GM18868 (cell line): ENCODE measurements around the gene B3GALT4.

ENCODE experiments used
- ATAC-seq: cut with Tn5 transposase; IDR thresholded peaks from one replicate; pipeline ENCODE4 v1.9.1; 2021; ENCODE audit warnings: mild to moderate bottlenecking, moderate library complexity; ENCODE audit not compliant: unreplicated experiment

Gene B3GALT4

DNA sequence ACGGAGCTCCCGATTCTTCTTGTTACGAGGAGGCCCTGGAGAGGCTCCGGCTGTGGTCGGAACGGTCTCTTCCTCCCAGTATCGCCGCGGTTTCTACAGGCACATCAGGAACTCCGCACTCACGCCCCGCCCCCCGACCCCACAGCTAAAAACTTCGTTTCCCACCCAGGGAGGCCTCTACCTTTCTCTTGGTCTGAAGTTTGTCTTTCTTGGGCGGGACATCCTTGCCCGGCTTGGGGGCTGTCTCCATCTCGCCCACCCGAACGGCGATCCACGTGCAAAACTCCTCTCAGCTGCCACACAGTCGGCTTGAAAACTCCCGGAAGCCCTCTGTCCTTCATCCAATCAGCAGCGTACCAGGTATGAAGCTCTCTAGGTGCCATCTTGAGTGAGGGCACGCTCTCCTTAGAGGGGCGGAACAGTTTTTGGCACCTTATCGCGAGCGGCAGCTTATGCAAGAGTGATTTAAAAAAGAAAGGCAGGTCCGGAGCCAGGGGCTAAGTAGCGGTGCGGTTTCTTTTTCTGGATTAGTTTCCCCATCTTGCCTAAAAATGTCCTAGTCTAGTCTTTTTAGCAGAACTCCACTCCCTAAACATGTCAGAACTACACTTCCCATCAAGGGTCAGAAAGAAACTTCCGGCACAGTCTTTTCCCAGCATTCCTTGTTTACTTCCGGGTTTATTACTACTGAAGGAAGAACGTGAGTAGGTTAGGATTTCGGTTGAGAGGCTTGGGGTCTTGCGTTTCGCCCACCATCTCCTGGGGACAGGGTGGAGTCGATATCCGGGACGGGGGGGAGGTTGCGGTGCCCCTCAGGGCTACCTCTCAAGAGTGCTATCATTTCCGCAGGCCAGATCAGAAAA, 12.2 kb downstream of the B3GALT4 start, which contains the start of the genes PFDN6 and WDR46:
Gene PFDN6, plus strand, starts transcription at position 681 of the 863 bp plus-strand sequence. CDS start 256 bp downstream, outside the sequence.
Gene WDR46, minus strand, starts transcription at position 319 of the 863 bp plus-strand sequence. Its CDS starts 69 bp downstream, at position 250.
- ATAC-seq = peak; percentile 84

DNA sequence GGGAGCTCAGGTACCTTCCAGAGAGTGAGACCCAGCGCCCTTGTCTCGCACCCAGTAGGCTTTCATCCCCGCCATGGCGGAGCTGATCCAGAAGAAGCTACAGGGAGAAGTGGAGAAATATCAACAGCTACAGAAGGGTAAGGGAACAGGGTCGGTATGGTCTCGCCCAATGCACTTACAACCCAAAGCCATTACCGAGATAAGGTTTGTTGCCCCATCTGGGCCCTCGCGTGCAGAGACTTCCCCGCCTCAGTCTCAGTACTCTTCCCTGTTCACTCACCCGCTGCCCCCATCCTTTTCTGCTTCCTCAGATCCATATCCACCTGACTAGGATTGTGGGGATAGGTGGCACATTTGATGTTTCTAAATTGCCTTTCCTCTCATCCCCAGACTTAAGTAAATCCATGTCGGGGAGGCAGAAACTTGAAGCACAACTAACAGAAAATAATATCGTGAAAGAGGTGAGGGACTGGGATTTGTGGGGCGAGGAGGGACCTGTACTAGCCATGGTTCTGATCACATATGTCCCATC, 12.9 kb downstream of the B3GALT4 start:
- peak; percentile 17 for ATAC-seq

DNA sequence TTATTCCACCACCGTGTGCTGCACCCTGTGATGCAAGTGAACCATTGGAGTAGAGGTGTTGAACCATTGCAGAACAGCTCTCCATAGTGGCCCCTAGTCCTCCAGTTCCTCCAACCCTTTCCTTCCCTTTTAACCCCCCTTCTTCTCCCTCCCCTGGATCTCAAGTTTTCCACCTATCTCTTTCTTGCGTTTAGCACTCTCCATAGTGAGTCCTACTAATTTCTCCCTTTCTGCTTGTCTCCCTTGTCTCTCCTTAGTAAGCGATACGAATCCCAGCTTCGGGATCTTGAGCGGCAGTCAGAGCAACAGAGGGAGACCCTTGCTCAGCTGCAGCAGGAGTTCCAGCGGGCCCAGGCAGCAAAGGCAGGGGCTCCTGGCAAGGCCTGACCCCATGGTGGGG, 13.5 kb downstream of the B3GALT4 start:
- no peak for ATAC-seq

DNA sequence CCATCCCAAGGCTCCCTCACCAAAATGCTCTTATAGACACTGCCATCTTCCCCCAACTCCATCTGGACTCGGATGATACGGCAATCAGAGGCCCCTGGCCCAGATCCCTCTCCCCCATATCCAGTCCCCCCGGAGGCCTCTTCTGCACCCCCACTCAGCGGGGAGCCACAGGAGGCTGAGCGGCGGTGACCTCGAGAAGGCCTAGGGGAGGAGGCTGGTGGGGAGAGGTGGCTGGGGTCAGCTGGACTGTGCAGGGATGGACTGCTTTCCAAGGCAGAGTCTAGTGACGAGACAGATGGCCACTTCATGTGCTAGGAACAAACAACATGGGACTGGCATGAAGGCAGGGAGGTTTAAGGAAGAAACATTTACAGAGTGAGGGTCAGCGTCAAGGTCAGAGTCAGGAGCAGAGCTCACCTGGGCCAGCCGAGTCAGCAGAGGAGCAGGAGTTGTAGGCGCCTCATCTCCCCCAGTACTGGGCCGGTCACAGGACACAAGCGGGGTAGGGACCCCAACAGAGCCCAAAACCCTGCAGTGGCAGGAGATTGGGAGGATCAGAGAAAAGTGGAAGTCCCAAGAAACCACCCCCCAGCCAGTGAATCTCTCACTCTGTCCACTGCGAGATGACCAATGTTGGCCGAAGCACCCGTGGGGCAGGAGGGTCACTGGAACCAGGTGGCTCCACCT, 16.2 kb downstream of the B3GALT4 start:
- ATAC-seq = no peak

DNA sequence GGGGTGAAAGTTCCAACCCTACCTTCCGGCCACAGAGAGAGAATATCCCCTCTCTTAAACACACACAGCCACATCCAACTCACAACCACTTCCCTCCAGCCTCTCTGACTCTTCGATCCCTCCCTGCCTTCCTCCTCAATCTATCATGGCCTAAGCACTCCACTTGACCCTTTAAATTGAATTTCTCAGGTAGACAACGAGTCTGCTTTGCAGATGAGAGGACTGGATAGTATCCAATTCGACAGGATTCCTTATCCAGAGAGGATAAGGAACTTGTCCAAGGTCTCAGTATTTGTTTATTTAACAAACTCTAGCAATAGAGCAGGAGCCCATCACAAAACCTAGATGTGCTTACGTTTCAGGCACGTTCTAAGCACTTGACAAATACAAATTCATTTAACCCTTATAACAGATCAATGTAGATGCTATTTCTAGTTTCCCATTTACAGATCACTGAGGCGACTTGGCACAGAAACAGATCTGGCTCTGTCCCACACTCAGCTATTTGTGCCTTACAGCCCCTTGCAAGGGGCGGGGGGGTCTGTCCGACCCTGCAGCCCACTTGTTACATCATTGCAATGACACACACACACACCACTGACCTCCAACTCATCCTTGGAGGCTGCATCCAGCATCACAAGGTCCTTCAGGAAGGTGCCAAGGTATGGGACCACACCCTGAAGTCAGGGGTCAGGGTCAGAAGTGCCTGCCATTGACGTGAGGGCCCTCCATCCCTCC, 17.3 kb downstream of the B3GALT4 start:
- no peak for ATAC-seq

DNA sequence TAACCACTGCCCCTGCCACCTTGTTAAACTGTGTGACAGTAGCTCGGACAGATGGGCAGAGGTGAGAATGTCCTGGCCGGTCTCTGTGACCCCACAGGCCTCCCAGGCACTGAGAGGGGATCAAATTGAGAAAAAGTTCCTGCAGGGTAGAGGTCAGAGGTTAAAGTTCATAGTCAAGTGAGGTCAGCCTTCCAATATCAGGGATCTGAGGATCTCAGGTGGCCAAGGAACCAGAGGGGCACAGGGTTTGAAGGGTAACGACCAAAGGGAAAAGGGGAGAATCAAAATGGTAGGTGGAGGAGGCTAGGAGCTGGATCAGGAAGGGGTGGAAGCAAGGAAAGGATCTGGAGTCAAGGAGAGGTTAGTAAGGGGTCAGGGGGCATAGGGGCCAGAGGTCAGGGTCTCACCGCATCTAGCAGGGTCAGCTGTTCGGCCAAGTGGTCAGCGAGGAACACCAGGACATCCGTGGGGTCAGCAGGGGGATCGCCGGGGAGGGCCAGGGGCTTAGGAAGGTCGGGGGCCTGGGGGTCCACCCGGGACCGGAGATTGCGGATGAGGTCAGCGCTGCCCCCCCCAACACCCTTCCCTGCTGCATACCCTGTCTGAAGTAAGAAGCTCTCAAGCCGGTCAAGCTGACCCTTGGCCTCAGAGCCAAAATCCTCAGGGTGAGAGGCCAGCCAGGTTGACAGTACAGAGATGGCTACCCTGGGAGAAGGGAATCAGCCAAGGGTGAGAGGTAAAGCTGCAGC, 18.9 kb downstream of the B3GALT4 start:
- no peak for ATAC-seq

DNA sequence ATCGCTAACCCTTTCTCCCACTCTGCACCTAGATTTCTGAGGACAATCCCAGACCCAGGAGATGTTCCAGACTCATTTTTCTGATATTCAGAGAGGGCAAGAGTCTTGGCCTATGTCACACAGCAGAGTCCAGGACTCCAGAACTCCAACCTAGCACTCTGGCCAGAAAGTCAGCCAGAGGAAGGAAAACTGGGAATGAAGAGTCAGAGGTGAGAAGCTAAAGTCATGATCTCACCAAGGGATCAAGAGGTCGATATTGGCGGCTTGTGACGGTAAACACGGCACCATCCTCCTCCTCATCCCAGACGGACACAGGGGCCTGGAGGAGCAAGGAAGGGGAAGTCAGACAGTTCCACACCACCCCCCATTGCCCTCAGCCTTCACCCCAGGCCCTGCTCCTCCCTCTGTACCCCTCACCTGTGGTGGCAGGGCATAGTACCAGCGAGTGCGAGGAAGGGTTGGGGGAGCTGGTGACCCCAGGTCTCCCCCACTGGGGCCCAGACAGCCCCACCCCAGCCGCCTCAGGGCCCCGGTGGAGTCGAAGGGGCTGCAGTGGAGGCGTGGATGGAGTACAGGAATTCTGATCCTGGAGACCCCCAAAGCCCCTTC, 20.0 kb downstream of the B3GALT4 start:
- no peak for ATAC-seq

DNA sequence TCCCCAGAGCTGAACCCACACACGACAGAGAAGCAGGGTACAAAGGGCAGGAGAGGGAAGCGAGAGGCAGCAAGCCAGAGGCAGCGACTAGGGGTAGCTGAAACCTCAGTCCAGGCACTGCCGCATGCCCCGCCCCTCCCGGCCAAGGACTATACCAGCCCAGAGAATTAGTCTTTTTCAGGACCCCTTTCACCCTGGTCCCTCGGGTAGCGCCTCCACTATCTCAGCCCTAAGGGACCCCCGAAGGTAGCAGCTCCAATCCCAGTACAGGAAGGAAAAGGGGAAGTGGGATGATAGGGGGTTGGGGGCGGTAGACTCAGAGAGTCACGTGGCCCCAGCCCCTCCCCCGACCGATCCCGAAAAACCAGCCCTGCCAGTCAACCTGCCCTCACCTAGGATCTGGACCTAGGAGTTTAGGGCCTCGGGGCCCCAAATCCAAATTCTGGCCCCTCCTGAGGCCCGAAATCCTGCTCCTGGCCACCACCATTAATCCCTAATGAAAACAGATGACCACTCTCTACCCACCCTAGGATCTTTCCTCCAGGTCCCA, 20.6 kb downstream of the B3GALT4 start:
- no peak for ATAC-seq

DNA sequence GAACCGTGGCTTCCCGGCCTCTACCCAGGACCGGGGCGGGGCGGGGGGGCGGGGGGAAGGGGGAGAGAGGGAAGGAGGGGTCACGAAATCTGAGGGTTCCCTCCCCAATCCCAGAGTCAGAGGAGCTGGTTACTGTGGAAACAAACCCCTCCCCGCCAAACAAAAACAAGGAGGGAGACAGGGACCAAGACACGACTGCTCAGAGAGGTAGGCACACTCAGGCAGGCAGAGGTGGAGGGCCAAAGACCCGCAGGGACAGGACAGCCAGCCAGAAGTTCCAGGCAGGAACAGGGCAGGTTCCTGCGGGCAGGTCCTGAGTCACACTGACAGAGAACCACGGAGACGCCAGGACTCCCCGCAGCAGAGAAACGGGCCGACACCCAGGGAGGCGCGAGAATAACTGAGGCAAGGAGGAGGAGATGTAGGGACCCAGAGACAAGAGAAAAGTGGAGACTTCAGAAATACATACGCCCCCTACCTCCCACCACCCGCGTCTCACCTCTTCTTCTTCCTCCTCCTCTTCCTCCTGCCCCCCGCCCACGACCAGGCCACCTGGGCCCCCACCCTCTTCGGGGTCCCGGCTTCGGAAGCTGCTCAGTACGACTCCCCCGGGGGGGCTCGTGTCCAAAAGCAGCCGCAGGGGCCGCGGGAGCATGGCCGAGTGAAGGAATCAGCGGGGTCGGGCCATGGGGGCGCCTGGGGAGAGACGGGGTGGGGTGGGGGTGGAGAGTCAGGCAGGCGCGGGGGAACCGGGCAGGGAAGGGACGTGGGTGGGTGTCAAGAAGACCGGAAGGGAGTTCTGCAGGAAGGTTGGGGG, 21.2 kb downstream of the B3GALT4 start:
- no peak for ATAC-seq

DNA sequence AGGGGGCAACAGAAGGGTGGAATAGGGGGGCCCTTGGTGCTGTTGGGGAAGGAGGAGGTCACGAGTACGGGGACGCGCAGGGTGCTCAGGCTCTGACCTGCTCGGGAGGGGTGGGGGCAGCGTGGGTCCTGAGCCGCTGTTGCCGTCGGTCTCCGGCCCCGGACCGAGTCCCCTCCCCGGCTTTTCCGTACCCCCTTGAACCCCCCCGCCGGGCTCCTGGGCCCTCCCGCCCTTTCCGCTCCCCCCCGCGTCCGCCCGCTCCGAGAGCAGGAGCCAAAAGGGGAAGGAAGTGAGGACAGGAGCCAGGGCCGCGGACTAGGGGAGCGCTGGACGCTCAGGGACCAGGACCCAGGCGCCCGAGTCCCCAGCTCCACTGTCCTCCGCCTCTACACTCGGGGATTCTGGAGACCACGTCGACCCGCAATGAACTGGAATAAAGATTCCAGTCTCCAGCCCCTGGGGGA, 21.9 kb downstream of the B3GALT4 start, which contains the start of gene RGL2:
Gene RGL2, minus strand, starts transcription at position 170 of the 464 bp plus-strand sequence. CDS start 332 bp downstream, outside the sequence.
- ATAC-seq = peak; percentile 24

DNA sequence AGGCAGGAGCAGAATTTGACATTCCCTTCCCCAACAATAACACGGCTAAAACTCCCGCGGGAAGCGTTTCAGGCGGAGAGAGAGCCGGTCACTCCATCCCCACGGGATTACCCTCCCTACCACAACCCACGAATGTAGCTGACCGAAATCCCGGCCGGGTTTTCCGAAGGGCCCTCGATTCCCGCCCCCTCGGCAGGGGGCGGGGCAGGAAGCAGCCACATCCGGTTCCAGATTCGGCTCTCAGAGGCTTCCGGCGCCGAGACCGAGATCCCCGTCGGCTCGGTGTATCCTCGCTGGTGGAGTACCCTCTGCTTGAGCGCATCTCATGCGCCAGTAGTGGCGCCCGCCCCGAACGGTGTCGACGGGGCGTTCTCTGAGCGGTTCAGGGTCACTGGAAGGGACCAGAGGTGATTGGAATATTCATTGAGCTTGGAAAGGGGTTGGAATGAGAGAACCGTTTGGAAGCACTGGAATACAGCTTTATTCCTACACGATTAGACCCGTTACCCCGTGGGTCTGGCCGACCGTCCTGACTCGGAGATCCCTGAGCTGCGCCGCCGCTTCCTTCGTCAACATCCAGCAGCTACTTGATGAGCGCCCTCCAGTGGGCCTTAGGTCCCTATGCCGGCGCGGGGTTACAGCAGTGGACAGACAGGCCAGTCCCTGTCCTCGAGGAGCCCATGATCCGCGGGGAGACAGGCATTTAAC, 22.5 kb downstream of the B3GALT4 start:
- ATAC-seq = peak; percentile 78

DNA sequence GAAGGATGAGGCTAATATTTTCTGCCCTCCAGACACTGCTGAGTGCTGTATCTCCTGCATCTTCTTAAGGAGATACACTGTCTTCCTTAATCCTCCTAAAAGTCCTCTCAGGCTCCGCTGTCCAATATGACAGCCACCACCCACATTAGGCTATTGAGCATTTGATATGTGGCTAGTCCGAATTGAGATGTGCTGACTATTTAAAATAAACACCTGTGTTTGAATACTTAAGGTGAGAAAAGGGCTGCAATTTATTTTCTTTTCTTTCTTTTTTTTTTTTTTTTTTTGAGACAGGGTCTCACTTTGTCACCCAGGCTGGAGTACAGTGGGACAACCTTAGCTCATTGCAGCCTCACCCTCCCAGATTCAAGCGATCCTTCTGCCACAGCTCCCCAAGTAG, 25.0 kb downstream of the B3GALT4 start:
- ATAC-seq = no peak

DNA sequence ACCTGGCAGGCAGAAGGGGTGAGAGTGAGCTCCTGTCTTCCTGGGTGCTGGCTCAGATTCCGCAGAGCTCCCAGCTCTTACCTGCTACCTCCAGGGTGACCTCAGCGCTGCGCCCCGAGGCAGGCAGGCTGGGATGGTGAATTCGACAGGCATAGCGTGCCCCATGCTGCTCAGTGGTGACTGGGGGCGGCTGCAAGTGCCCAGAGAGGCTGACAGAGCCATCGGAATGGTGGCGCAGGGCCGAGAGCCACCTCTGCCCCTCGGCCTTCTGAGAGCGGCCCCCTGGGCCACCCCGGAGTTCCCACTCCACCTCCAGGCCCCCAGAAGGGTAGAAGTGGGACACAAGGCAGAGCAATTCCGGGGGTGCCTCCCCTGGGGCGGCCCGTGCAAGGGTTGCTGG, 27.3 kb downstream of the B3GALT4 start:
- no peak for ATAC-seq

DNA sequence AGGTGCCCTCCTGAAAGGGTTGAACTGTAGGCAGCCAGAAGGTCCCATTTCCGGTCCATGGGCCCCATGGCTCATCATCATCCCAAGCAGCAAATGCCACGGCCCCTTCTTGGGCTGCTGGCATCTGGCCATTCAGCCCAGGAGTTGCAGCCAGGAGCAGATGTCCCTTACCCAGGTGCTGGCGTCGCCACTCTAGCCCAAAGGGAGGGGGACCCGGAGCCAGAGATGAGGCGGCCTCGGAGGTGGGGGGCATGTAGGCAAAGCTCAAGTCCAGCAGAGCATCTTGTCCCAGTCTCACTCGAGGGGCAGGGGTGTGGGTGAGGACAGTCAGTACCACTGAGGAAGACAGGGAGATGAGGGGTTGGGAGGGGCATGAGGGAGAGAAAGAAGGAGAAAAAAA, 28.1 kb downstream of the B3GALT4 start:
- no peak for ATAC-seq

DNA sequence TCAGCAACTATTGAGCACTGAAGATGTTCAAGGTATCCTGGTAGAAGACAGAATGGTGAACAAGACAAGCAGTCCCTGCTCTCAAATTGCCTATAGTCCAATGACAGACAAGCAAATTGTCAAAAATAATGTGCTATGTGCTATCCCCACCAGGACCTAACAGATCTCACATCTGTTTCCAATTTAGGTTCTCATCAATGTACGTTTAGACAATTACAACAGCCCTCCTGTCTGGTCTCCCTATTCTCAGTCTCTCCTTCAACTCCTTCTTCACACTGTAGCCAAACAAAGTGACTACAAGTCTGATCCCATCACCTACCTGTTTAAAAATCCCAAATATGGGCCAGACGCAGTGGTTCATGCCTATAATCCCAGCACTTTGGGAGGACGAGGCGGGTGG, 29.4 kb downstream of the B3GALT4 start:
- ATAC-seq = no peak

DNA sequence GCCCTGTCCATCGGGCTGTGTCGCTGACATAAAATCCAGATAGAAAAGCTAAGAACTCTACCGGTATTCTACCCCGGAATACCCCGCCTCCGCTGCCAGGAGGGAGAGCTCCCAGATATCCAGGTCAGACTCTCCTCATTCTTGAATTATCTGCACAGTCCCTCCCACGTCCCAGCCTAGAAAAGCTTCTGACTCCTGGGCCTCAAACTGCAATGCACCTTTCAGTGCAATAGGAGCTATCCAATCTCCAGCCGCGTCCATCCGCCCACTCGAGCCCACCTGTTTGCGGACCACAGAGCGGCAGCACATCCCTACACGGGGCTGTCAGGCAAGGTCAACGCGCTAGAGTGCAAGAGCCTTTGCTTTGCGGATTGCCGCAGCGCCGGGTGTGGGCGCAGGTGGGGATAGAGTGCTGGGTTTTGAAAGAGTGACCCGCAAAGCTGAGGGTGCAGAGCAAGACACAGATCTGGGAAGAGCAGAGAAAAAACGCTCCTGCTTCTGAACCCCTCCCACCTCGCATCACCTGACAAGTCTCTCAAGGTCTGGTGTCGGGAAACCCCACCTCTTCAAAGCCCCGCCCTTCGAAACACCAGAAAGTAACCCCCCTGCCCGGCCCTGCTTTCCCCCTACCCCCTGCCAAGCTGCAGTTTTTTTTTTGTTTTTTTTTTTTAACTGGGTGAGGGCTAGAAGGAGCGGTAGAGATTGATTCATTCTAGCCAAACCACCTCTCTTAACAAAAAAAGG, 35.6 kb downstream of the B3GALT4 start:
- ATAC-seq = peak; percentile 24

DNA sequence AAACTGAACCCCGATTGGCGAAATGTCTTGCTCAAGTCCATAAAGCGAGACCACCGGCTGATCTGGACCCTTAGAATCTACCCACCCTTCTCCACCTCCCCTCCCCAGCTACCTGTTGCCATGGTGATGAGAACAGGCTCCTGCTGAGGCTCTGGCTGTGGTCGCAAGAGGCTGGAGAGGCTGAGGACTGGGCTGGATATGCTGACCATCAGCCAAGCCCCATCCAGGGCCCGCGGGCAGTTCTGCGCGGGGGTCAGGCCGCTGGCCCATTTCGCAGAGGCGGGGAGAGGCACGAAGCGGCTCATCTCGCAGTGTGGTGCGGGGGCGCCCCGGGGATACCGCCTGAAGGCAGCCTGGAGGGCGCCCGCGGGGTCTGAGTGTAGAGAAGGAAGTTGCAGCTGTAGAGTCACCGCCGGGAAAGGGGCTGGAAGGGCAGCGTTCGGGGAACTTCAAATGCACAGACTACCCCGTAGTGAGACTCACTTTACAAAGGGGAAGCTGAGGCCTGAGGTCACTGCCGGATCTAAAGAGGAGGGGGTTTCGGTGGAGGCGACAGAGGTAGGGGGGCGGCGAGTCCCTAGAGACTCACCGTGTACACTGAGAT, 36.3 kb downstream of the B3GALT4 start:
- ATAC-seq = no peak
